Jurkat, Clone E6-1 (cell line): ENCODE data around the gene KLK3.
"Not testable (repeated sequence)": the region's sequence is repeated elsewhere in the genome, so short reads cannot be mapped to it uniquely, and the experiment has no call there.

Source experiments
- DNase-seq: peaks from one replicate; pipeline ENCODE4 v3.0.0-alpha.2; 2011; ENCODE audit warnings: low read depth, low spot score
- H3K4me3 ChIP-seq: 2 replicates; pipeline ENCODE4 v1.5.1; 2011; ENCODE audit warnings: mild to moderate bottlenecking, low read length, control low read depth, moderate library complexity

KLK3 gene

GRCh38 chr19:50893047-50893736, 38.5 kb downstream of the KLK3 start:
- DNase-seq, result no peak
- H3K4me3 ChIP-seq, result no peak overlapping the region

- no peak overlapping the region for H3K4me3 ChIP-seq
- no peak for DNase-seq
These were observed 40.0 kb downstream of the KLK3 start for GRCh38 chr19:50894478-50895356.

- H3K4me3 ChIP-seq, DNase-seq: not testable (repeated sequence)
These were observed 41.4 kb downstream of the KLK3 start for GRCh38 chr19:50896089-50896590.

- peak; percentile 14 for DNase-seq
- no peak overlapping the region for H3K4me3 ChIP-seq
These were observed 42.0 kb downstream of the KLK3 start for GRCh38 chr19:50896591-50897190.

GRCh38 chr19:50897191-50897607, 42.5 kb downstream of the KLK3 start:
- no peak for DNase-seq
- no peak overlapping the region for H3K4me3 ChIP-seq

- no peak overlapping the region for H3K4me3 ChIP-seq
- no peak for DNase-seq
These were observed 42.9 kb downstream of the KLK3 start for GRCh38 chr19:50897612-50898011.

GRCh38 chr19:50898018-50898417, 43.3 kb downstream of the KLK3 start:
- no peak overlapping the region for H3K4me3 ChIP-seq
- no peak for DNase-seq

GRCh38 chr19:50899569-50899968, 44.9 kb downstream of the KLK3 start:
- H3K4me3 ChIP-seq, result no peak overlapping the region
- no peak for DNase-seq

GRCh38 chr19:50902640-50903039, 47.9 kb downstream of the KLK3 start:
- no peak for DNase-seq
- H3K4me3 ChIP-seq, result no peak overlapping the region

GRCh38 chr19:50906217-50906616, 51.5 kb downstream of the KLK3 start:
- H3K4me3 ChIP-seq, result no peak overlapping the region
- DNase-seq, result peak; percentile 26

- no peak overlapping the region for H3K4me3 ChIP-seq
- DNase-seq, result no peak
These were observed 53.6 kb downstream of the KLK3 start for GRCh38 chr19:50908336-50908735.

GRCh38 chr19:50909240-50910070, 54.7 kb downstream of the KLK3 start:
- H3K4me3 ChIP-seq, result no peak overlapping the region

More at GRCh38 chr19:50909240-50910070, 54.7 kb downstream of the KLK3 start:
- peak; percentile 50 for DNase-seq
